IMR-90 (cell line): ENCODE results near the gene CHRM1. TPM values are rescaled to one million over a fixed set of nuclear protein-coding genes. Genes with fewer than 3 reads are reported as not detected.

ENCODE experiments used
- ATAC-seq: fragments of 200-7000 bp; cut with Tn5 transposase; 2 replicates; pipeline ENCODE4 v1.9.1; 2020; ENCODE audit warnings: low read depth, mild to moderate bottlenecking, moderate library complexity
- BruUV-seq: library from RNA; stranded (reverse); fragments of 400-500 nt; replicated peaks from 2 replicates; lab custom pipeline; 2021; lab: Mats Ljungman, UMichigan
- CTCF ChIA-PET: fragments of 300-600 bp; formaldehyde crosslinking; extraction: SDS; loops from one replicate; lab custom pipeline; 2021; ENCODE audit warnings: antibody characterized with exemption; lab: Yijun Ruan, JAX
- POLR2A ChIA-PET: fragments of 300-600 bp; sonication (Branson Sonifier 250); formaldehyde crosslinking; loops from one replicate; lab custom pipeline; 2022; ENCODE audit warnings: antibody characterized with exemption; ENCODE audit not compliant: unreplicated experiment; lab: Charles Lee
- DNase-seq: peaks from one replicate; pipeline ENCODE4 v3.0.0; 2013
- H2AFZ ChIP-seq: replicated peaks from 2 replicates; pipeline ENCODE3; 2013; ENCODE audit warnings: low read length, mild to moderate bottlenecking; ENCODE audit not compliant: poor library complexity
- H2AK5ac ChIP-seq: 2 replicates; pipeline ENCODE4 v1.6.1; 2013; ENCODE audit warnings: low read depth, low read length, inconsistent platforms
- H2AK9ac ChIP-seq: replicated peaks from 2 replicates; pipeline ENCODE3; 2013; ENCODE audit warnings: mild to moderate bottlenecking, low read depth, low read length, moderate library complexity; ENCODE audit not compliant: poor library complexity
- H2BK120ac ChIP-seq: 2 replicates; pipeline ENCODE4 v1.6.1; 2013; ENCODE audit warnings: low read depth, low read length, inconsistent platforms
- H2BK15ac ChIP-seq: 3 replicates; pipeline ENCODE4 v1.6.1; 2013; ENCODE audit warnings: low read depth, low read length, inconsistent platforms
- H2BK20ac ChIP-seq: 2 replicates; pipeline ENCODE4 v1.6.1; 2013; ENCODE audit warnings: low read depth, mild to moderate bottlenecking, inconsistent platforms, low read length, moderate library complexity
- H2BK5ac ChIP-seq: 2 replicates; pipeline ENCODE4 v1.6.1; 2013; ENCODE audit warnings: mild to moderate bottlenecking, low read depth, low read length, inconsistent platforms; ENCODE audit not compliant: poor library complexity, severe bottlenecking
- H3K14ac ChIP-seq: replicated peaks from 2 replicates; pipeline ENCODE4 v1.6.1; 2013; ENCODE audit warnings: low read depth, low read length, inconsistent platforms
- H3K18ac ChIP-seq: 2 replicates; pipeline ENCODE4 v1.6.1; 2013; ENCODE audit warnings: low read depth, low read length, control low read depth
- H3K23ac ChIP-seq: 2 replicates; pipeline ENCODE4 v1.6.1; 2013; ENCODE audit warnings: low read depth, low read length, inconsistent platforms
- H3K27ac ChIP-seq: 2 replicates; pipeline ENCODE4 v1.5.1; 2013; ENCODE audit warnings: mild to moderate bottlenecking, control low read depth, low read length; ENCODE audit not compliant: insufficient read depth
- H3K27me3 ChIP-seq: 2 replicates; pipeline ENCODE4 v1.6.1; 2013; ENCODE audit warnings: low read length; ENCODE audit not compliant: control insufficient read depth, insufficient read depth
- H3K36me3 ChIP-seq: 2 replicates; pipeline ENCODE4 v1.6.1; 2013; ENCODE audit warnings: low read length, mixed read lengths; ENCODE audit not compliant: control insufficient read depth, insufficient read depth
- H3K4ac ChIP-seq: 2 replicates; pipeline ENCODE4 v1.6.1; 2013; ENCODE audit warnings: low read depth, low read length, inconsistent platforms
- H3K4me1 ChIP-seq: 2 replicates; pipeline ENCODE4 v1.6.1; 2013; ENCODE audit warnings: low read length, mixed read lengths; ENCODE audit not compliant: control insufficient read depth, insufficient read depth
- H3K4me2 ChIP-seq: 2 replicates; pipeline ENCODE4 v1.6.1; 2013; ENCODE audit warnings: low read depth, mild to moderate bottlenecking, control low read depth, low read length, moderate library complexity
- H3K4me3 ChIP-seq: 2 replicates; pipeline ENCODE4 v1.5.1; 2013; ENCODE audit warnings: low read depth, mild to moderate bottlenecking, control low read depth, low read length, moderate library complexity; ENCODE audit not compliant: insufficient read depth
- H3K56ac ChIP-seq: 2 replicates; pipeline ENCODE4 v1.6.1; 2013; ENCODE audit warnings: low read length, inconsistent platforms; ENCODE audit not compliant: insufficient read depth; ENCODE audit errors: extremely low read depth
- H3K79me1 ChIP-seq, 2 experiments: 2 replicates each; pipeline ENCODE4 v1.6.1; 2013; ENCODE audit warnings: low read length in 2 of 2, inconsistent platforms in 1 of 2, low read depth in 1 of 2
- H3K9ac ChIP-seq: 2 replicates; pipeline ENCODE4 v1.6.1; 2013; ENCODE audit warnings: low read depth, low read length, control low read depth
- H3K9me1 ChIP-seq: 2 replicates; pipeline ENCODE4 v1.6.1; 2013; ENCODE audit warnings: low read length, inconsistent platforms; ENCODE audit not compliant: insufficient read depth
- H3K9me3 ChIP-seq: 2 replicates; pipeline ENCODE4 v1.6.1; 2013; ENCODE audit warnings: low read length; ENCODE audit not compliant: control insufficient read depth, insufficient read depth
- H4K20me1 ChIP-seq: 2 replicates; pipeline ENCODE4 v1.6.1; 2013; ENCODE audit warnings: low read length, inconsistent platforms; ENCODE audit not compliant: insufficient read depth
- H4K5ac ChIP-seq: 2 replicates; pipeline ENCODE4 v1.6.1; 2013; ENCODE audit warnings: mild to moderate bottlenecking, low read depth, low read length, control low read depth
- H4K8ac ChIP-seq, 2 experiments: 2 replicates each; pipeline ENCODE4 v1.6.1; 2013; ENCODE audit warnings: low read depth in 2 of 2, low read length in 2 of 2, control low read depth in 1 of 2, inconsistent platforms in 1 of 2
- H4K91ac ChIP-seq: 2 replicates; pipeline ENCODE4 v1.6.1; 2013; ENCODE audit warnings: low read depth, low read length, inconsistent platforms; ENCODE audit not compliant: insufficient read depth
- CHD1 ChIP-seq: IDR thresholded peaks from 2 replicates; pipeline ENCODE4 v1.6.1; 2012; ENCODE audit warnings: low read depth, low read length, improper control_type of control experiment
- SMC3 ChIP-seq: fragments of 150-350 bp; IDR thresholded peaks from 2 replicates; pipeline ENCODE4 v1.6.1; 2016; ENCODE audit warnings: low read depth, mild to moderate bottlenecking, antibody characterized with exemption, low read length, moderate library complexity
- WGBS, 2 experiments: methylation state at CpG; one replicate each; pipeline versions ENCODE4 v1.1.5 to v1.1.7; 2013; ENCODE audit warnings: missing lambda C conversion rate in 2 of 2; ENCODE audit not compliant: insufficient read length in 1 of 2; ENCODE audit errors: extremely low coverage in 2 of 2; 5-methylcytosine and 5-hydroxymethylcytosine counted together
- dilution Hi-C: fragments of 300-500 bp; cut with HindIII; formaldehyde crosslinking; loops from one replicate; pipeline ENCODE4 v1.14.3; 2018; ENCODE audit warnings: low sequenced_read_pairs; ENCODE audit not compliant: unreplicated experiment
- in situ Hi-C: fragments of 300-500 bp; cut with MboI; formaldehyde crosslinking; loops from 3 replicates; pipeline ENCODE4 v1.14.3; 2019; ENCODE audit warnings: low sequenced_read_pairs, inconsistent platforms, mixed read lengths
- intact Hi-C: fragments of 100-400 bp; cut with micrococcal nuclease; formaldehyde crosslinking; loops from 2 replicates; pipeline ENCODE4 v1.10.0; 2022
- polyA plus RNA-seq, 3 experiments: library from polyadenylated mRNA; depleted of rRNA; stranded (reverse); fragments of >200 nt; gene quantifications; 2 replicates each; pipeline ENCODE4 v1.2.3, GENCODE V29; 2012; ENCODE audit warnings: low replicate concordance in 1 of 3
- total RNA-seq: library from RNA; depleted of rRNA; stranded (reverse); fragments of >200 nt; gene quantifications from 2 replicates; pipeline ENCODE4 v1.2.3, GENCODE V29; 2012
- TF ChIP-seq, protein P1 (sequence below): conservative IDR thresholded peaks from 2 replicates; pipeline ENCODE4 v1.5.1; 2012; ENCODE audit warnings: mild to moderate bottlenecking, low read depth, low read length, improper control_type of control experiment

Gene CHRM1
- total and polyA plus RNA-seq, 2 of the 4 experiments (the other 2 are of a cell fraction) = not detected

DNA sequence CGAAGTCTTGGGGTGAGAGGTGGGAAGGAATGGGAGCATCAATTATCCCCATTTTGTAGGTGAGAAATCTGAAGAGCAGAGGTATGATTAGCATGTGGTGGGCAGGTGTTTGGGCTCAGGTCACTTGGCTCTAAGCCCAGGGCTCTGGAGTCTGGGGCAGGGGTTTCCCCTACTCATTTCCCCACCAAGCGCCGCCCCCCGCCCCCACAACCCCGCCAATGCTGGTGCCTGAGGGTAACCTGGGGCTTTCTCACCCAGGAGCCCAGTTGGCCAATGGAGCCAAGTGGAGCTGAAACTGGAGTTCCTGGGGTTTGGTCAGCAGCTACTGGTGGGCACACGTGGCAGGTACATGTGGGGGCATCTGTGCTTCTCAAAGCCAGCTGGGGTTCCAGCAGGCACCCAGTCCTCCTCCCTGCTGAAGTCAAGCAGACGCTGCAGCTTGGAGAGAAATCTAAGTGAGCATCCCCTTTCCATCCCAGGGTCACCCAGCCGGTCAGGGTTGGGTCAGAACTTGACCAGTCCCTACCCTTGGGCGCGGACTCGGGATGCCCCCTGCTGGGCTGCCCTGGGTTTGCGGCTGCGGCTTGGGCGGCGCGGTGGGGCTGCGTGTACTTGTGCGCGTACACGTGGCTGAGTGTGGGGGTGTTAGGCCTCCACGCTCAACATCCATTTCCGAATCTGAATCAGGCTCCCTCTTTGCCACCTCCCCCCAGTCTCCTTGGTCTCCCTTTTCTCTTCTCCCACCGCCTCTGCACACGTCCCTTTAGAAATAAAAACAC lies 1.7 kb upstream of the CHRM1 start:
- no peaks in the 10 kb centered on the region for H3K9me1 ChIP-seq
- CTCF ChIA-PET = no interaction called here
- H3K4me3 ChIP-seq = no peak overlapping the region
- no peak overlapping the region for H4K8ac ChIP-seq
- no peak overlapping the region for H2AK5ac ChIP-seq
- ATAC-seq (peak; percentile 15; the same call in 1 of the 2 replicates), DNase-seq (no peak)
- H3K14ac ChIP-seq = no peak overlapping the region
- H2BK120ac ChIP-seq = no peak overlapping the region
- H3K79me1 ChIP-seq = no peaks in the 10 kb centered on the region
- dilution Hi-C loops = no loop called here
- no peak overlapping the region for H2BK5ac ChIP-seq
- H3K9ac ChIP-seq = no peak overlapping the region
- H3K36me3 ChIP-seq = no peaks in the 10 kb centered on the region
- H3K4me1 ChIP-seq = peaks cover 8% of the 10 kb centered on the region; the same call in 1 of the 2 replicates
- BruUV-seq = no TSS peak
- H3K23ac ChIP-seq = no peak overlapping the region
- H2AFZ ChIP-seq = peak overlapping the region; percentile 67
- no peak overlapping the region for H3K4ac ChIP-seq
- H3K56ac ChIP-seq = no peak overlapping the region
- no CpG with 5 or more reads among the region's 24 CpGs for WGBS, 2 experiments
- no peak overlapping the region for H2BK15ac ChIP-seq
- H4K20me1 ChIP-seq = no peaks in the 10 kb centered on the region
- H3K9me3 ChIP-seq = no peaks in the 10 kb centered on the region; the same call in 1 of the 2 replicates
- TF ChIP-seq SMC3 (no peak), CHD1 (no peak)
- TF ChIP-seq, protein P1, sequence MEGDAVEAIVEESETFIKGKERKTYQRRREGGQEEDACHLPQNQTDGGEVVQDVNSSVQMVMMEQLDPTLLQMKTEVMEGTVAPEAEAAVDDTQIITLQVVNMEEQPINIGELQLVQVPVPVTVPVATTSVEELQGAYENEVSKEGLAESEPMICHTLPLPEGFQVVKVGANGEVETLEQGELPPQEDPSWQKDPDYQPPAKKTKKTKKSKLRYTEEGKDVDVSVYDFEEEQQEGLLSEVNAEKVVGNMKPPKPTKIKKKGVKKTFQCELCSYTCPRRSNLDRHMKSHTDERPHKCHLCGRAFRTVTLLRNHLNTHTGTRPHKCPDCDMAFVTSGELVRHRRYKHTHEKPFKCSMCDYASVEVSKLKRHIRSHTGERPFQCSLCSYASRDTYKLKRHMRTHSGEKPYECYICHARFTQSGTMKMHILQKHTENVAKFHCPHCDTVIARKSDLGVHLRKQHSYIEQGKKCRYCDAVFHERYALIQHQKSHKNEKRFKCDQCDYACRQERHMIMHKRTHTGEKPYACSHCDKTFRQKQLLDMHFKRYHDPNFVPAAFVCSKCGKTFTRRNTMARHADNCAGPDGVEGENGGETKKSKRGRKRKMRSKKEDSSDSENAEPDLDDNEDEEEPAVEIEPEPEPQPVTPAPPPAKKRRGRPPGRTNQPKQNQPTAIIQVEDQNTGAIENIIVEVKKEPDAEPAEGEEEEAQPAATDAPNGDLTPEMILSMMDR = peak; percentile 40
- no peak overlapping the region for H4K91ac ChIP-seq
- H4K5ac ChIP-seq = no peak overlapping the region
- no peak overlapping the region for H2BK20ac ChIP-seq
- H3K27ac ChIP-seq = no peak overlapping the region
- H3K18ac ChIP-seq = no peak overlapping the region
- POLR2A ChIA-PET = no interaction called here
- peak overlapping the region; percentile 74 for H3K4me2 ChIP-seq
- in situ Hi-C loops = no loop called here
- H3K27me3 ChIP-seq = peaks cover 92% of the 10 kb centered on the region
- intact Hi-C loops = no loop called here
- H2AK9ac ChIP-seq = no peak overlapping the region
